ENCODE measurements around the gene ACSF3.

DNA sequence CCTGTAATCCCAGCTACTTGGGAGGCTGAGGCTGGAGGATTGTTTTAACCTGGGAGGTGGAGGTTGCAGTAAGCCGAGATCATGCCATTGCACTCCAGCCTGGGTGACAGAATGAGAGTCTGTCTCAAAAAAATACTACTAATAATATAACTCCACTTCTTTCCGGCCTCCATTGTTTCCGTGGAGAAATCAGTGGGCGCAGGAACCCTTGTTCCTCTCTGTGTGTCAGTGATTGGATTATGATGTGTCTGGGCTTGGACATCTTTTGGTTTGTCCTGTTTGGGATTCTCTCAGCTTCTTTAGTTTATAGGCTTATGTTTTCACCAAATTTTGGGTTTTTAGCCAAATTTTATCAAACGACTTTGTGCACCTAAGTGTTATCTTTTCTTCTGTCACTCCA lies 36.8 kb downstream of the ACSF3 start:
- TF ChIP-seq ZNF830 (tag by site-specific recombination; IDR thresholded peaks at IDR 0.05; ENCODE audit: low read depth) (no peak), ZNF571 (tag by site-specific recombination; IDR thresholded peaks at IDR 0.05) (no peak), ZSCAN30 (tag by site-specific recombination; IDR thresholded peaks at IDR 0.05) (no peak), ZNF138 (tag by site-specific recombination; IDR thresholded peaks at IDR 0.05; ENCODE audit: borderline replicate concordance) (no peak), ZIC2 (tag by site-specific recombination; IDR thresholded peaks at IDR 0.05) (no peak), ZNF792 (tag by site-specific recombination; IDR thresholded peaks at IDR 0.05) (no peak), ZNF660 (tag by site-specific recombination; IDR thresholded peaks at IDR 0.05) (no peak)
- TF ChIP-seq, protein P1, sequence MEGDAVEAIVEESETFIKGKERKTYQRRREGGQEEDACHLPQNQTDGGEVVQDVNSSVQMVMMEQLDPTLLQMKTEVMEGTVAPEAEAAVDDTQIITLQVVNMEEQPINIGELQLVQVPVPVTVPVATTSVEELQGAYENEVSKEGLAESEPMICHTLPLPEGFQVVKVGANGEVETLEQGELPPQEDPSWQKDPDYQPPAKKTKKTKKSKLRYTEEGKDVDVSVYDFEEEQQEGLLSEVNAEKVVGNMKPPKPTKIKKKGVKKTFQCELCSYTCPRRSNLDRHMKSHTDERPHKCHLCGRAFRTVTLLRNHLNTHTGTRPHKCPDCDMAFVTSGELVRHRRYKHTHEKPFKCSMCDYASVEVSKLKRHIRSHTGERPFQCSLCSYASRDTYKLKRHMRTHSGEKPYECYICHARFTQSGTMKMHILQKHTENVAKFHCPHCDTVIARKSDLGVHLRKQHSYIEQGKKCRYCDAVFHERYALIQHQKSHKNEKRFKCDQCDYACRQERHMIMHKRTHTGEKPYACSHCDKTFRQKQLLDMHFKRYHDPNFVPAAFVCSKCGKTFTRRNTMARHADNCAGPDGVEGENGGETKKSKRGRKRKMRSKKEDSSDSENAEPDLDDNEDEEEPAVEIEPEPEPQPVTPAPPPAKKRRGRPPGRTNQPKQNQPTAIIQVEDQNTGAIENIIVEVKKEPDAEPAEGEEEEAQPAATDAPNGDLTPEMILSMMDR (tag by site-specific recombination; IDR thresholded peaks at IDR 0.05), result no peak
- TF ChIP-seq, protein P2, sequence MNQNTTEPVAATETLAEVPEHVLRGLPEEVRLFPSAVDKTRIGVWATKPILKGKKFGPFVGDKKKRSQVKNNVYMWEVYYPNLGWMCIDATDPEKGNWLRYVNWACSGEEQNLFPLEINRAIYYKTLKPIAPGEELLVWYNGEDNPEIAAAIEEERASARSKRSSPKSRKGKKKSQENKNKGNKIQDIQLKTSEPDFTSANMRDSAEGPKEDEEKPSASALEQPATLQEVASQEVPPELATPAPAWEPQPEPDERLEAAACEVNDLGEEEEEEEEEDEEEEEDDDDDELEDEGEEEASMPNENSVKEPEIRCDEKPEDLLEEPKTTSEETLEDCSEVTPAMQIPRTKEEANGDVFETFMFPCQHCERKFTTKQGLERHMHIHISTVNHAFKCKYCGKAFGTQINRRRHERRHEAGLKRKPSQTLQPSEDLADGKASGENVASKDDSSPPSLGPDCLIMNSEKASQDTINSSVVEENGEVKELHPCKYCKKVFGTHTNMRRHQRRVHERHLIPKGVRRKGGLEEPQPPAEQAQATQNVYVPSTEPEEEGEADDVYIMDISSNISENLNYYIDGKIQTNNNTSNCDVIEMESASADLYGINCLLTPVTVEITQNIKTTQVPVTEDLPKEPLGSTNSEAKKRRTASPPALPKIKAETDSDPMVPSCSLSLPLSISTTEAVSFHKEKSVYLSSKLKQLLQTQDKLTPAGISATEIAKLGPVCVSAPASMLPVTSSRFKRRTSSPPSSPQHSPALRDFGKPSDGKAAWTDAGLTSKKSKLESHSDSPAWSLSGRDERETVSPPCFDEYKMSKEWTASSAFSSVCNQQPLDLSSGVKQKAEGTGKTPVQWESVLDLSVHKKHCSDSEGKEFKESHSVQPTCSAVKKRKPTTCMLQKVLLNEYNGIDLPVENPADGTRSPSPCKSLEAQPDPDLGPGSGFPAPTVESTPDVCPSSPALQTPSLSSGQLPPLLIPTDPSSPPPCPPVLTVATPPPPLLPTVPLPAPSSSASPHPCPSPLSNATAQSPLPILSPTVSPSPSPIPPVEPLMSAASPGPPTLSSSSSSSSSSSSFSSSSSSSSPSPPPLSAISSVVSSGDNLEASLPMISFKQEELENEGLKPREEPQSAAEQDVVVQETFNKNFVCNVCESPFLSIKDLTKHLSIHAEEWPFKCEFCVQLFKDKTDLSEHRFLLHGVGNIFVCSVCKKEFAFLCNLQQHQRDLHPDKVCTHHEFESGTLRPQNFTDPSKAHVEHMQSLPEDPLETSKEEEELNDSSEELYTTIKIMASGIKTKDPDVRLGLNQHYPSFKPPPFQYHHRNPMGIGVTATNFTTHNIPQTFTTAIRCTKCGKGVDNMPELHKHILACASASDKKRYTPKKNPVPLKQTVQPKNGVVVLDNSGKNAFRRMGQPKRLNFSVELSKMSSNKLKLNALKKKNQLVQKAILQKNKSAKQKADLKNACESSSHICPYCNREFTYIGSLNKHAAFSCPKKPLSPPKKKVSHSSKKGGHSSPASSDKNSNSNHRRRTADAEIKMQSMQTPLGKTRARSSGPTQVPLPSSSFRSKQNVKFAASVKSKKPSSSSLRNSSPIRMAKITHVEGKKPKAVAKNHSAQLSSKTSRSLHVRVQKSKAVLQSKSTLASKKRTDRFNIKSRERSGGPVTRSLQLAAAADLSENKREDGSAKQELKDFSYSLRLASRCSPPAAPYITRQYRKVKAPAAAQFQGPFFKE (tag by site-specific recombination; IDR thresholded peaks at IDR 0.05; ENCODE audit: borderline replicate concordance), result no peak
- TF ChIP-seq, protein P3, sequence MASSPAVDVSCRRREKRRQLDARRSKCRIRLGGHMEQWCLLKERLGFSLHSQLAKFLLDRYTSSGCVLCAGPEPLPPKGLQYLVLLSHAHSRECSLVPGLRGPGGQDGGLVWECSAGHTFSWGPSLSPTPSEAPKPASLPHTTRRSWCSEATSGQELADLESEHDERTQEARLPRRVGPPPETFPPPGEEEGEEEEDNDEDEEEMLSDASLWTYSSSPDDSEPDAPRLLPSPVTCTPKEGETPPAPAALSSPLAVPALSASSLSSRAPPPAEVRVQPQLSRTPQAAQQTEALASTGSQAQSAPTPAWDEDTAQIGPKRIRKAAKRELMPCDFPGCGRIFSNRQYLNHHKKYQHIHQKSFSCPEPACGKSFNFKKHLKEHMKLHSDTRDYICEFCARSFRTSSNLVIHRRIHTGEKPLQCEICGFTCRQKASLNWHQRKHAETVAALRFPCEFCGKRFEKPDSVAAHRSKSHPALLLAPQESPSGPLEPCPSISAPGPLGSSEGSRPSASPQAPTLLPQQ (tag by site-specific recombination; IDR thresholded peaks at IDR 0.05), result no peak
